MV-4-11 (cell line): ENCODE measurements around the gene ATXN7.

ENCODE experiments used
- DNase-seq: peaks from one replicate; lab custom pipeline; 2025; lab: John Stamatoyannopoulos, UW

Gene ATXN7

DNA sequence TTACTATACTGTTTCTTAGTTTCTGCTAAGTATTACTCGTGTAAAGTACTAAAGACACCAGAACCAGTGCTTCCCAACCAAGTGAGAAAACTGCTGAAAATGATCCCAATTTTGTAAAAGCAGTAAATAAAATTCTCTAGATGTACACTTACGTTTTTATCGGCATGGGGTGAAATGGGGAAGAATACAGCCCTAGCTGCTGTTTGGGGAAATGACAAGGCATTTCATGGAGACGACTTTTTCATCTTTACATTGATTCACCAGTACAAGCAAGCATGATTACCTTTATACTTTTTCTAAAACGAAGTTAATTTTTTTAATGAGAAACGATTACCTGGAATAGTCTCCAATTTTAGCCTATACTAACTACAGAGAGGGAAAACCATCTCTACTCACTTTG lies 158.3 kb downstream of the ATXN7 start:
- DNase-seq = peak; percentile 2

DNA sequence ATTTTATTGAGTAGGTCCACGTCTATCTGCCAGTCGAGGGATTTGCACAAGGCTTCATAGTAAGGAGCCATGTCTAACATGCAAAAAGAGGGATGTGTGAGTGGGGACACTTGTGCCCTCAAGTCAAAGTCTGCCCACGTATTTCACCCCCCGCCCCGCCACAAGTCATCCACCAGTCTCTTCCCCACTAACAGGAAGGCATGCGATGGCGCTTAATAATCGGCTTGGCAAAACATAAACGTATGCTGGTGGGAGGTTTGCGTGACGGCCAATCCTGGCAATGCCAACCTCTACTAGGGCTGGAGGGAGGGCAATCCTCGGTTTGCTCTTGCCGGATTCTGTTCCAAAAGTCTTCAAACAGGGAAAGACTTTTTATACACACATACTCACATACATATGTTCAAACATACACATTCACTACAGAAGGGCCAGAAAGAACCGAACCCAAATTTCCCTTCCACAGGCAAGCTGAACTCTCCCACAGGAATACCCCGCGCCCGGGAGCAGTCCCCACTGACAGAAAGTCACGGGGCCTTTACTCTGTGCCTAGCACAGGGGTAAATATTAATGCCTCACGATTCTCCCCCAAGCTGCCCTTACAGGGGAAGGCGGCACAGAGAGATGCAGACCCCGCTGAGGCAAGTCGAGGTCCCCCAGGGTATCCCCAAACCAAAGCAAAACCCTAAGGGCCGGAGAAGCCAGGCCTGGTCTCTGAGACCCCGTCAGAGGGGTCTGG lies 159.0 kb downstream of the ATXN7 start:
- DNase-seq = no peak

DNA sequence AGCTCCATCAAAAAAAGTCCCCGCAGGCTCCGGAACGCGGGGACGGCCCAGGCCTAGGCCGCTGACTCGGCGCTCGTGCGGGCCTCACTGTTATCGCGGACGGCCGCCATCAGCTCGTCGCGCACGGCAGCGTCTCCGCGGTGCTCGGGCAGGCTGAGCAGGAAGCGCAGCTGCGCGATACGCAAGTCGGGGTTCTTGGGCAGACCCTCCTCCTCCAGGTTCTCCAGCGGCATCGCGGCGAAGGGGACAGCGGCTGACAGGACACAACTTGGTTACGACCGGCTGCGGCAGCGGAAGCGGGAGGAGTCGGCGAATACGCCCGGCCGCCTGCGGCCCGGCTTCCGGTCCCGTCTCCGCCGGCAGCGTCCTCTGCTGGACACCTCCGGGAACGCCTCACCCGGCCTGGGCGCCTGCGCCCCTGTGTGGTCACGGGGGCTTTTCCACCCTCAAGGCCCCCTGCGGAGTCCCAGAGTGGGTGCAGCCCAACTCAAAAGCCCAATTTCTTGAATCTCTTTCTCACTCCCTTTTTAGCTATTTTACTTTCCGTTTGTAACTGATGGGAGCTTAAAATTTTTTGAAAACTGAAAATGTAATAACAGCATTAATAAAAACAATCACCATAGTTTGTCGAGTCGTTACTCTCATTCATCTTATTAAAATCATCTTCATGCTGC lies 159.7 kb downstream of the ATXN7 start, which contains the start of gene PSMD6:
PSMD6 (minus strand) TSS at position 308 of the 674 bp plus-strand sequence; CDS start at position 233, 75 bp downstream.
- peak; percentile 76 for DNase-seq

DNA sequence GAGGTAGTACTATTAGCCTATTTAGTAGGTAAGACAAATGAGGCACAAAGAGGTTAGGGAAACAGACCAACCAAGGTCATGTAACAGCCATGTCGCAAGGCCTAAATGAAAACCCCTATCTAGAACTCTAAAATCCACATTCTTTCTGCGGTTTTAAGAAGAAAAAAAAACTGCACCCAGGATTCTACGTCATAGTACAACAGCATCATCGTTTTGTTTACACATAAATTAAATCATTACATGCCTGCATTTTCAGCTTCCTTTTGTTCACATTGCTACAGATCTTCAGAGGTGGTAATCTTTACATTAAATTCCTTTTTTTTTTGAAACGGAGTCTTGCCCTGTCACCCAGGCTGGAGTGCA lies 160.2 kb downstream of the ATXN7 start:
- peak; percentile 48 for DNase-seq

DNA sequence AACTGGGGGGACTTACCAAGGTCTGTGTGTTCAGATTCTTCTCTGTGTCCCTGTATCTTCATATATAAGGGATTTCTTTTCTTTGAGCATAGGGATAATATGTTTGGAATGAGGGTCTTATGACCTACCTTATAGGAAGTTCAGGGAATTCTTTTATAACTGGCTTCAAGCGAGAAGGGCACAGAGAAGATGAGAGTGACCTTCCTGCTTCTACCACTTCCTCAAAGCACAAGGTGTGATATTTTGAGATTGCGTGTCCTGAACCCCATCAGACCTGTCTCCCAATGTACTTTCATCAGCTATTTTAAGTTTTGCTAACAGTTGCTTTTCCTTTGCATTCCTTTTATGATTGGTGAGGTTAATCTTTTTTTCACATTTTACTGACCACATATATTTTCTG lies 162.7 kb downstream of the ATXN7 start:
- no peak for DNase-seq

DNA sequence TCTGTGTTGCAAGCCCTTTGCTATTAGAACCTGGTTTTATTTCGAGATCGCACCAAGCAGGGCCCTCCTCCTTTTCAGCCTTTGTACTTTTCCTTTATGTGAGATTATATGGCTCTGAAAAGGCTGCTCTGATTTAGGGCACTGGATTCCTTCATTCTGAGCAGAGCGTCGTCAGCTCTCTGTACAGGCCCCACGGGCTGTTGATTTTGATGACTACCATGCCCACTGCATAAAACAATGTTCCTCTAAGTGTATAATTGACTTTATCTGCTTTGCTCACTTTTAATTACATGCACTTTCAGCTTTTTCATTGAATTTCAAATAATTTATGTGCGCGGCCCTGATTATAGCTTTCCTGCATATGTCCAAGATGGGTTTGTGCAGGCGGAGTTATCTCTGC lies 164.0 kb downstream of the ATXN7 start:
- no peak for DNase-seq

DNA sequence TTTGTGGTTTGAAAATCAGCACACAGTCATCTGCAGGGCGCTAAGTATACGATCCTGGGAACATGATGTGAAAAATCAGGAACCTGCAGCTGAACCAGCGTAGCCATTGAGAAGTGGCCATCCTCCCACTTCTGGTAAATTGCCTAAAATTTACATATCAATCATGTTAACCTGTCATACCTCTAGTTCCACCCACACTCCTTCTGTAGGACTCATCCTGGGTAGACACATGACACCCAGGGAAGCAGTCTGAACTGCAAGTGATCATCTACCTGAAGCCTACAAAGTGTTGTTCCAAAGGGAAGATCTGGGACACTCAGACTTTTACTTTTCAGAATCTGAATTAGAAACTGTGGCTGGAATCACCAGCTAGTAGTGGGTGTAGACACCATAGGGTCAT lies 165.1 kb downstream of the ATXN7 start:
- DNase-seq = no peak

DNA sequence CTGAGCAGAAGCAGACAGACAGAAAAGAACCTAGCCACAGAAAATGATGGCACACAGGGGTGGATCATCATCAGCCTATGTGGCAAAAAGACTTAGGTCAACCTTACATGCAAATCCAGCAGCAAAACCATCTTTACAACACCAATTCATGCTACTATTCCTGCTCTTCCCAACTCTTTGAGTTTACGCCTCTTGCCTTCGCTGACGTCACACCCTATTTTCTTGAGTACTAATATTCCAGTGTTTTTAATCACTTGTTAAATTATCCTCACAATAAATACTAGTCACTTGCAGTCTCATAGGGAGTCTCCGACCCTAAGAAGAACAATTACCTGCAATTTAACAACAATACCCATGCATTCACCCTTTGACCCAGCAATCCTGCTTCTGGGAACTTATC lies 165.6 kb downstream of the ATXN7 start:
- DNase-seq = no peak

DNA sequence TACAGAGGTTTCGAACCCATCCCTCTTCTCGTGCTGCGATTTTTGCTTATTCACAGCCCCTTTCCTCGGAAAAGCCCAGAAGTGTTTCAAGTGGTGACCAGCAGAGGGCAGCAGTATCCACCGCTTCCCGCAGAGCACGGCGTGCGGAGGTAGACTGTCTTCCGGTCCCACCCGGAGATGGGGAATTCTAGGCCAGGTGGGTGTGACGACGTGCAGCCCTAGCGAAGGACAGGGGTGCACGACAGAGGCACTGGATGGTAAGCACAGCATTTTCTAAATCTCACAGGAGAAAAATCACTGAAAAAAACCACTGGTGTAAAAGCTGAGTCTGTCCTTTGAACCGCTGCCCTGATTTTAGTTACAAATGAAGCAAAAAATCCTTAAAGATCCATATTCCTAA lies 167.1 kb downstream of the ATXN7 start:
- peak; percentile 14 for DNase-seq

DNA sequence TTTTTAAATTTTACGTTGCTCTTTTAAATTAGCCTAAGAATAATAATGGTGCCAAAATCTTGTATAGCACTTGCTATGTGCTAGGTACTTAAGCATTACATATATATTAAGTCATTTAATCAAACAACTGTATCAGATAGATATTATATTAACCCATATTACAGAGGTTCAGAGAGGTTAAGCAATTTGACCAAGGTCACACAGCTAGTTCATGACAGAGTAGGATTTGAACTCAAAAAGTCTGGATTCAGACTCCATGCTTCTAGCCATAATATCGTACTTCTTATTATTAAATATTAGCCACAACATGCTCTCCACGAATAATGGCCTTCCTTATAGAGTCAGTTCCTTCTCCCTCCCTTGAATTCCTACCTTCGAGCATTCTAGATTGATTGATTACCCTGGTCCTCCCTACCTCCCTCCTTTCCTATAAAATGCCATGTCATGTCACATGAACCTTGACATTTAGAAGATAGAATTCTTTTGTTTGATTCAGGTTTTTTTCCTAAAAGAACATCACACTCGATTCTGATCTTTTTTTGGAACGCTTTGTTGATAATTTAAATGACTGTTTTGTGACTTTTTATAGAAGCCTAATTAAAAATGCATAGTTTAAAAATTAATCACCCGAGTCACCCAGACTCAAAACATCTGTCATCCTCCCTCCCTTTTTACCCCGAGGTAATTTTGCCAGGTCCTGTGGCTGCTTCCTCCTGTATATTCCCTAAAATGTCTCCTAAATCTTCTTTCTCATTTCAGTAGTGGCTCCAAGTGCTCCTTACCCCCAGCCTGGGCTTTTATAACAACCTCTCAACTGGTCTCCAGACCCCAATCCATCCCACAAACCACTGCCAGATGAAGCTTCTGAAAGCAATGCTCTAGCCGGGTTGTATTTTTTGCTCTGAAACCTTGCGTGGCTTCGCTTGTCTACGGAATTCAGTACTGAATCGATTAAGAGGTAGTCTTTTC lies 168.2 kb downstream of the ATXN7 start:
- no peak for DNase-seq

DNA sequence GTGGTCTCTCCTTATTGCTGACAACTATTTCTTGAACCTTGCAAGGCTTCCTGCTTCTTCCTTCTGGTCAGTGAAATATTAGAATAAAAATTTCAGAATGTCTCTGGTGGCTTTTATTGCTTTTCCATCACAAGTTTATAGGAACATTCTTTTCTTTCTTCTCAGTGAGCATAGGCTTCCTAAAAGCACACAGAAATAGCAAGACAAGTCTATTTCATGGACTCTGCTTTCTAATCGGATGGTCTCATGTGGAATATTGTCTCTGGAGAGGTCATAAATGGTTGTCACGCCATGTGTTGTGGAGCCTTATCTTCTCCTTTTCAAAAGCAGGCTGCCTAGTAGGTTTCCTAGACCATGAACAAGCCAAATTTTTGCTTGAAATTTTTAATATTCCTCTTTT lies 169.4 kb downstream of the ATXN7 start:
- no peak for DNase-seq

DNA sequence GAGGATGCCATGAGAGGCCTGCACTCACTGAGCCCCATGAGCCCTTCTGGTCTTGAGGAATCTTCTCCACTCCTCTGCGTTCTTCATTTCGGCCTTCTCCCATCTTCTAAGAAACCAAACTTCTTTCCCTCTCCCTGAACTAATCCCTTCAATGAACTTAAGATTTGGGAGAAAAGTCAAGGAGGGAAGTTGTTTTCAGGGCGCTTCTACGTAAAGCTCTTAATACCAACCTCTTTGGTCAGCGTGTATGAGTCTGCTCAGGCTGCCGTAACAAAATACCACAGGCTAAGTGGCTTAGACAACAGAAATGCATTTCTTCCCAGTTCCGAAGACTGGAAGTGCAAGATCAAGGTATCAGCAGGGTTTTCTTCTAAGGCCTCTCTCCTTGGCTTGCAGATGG lies 173.4 kb downstream of the ATXN7 start:
- DNase-seq = no peak

DNA sequence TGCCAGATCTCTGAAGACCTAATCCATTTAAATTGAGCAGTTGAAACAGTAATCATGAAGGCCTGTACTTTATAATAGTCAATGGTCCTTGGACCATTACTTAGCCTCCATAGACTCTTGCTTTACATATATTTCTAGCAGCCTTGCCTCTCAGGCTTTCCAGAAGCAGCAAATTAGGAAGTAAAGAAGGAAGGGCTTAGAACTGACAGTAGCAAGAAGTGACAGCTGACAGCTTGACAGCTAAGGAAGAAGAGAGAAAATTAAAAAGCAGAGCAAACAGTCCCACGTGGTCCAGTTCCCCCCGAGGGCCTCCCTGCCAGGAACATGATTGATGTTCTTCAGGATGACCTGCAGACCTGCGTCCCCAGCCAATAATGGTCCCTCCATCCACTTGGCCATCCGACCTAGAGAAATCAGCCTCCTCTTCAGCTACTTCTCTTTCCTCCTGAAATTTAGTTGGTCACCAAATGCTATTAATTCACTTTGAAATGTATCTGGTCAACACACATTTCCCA lies 174.6 kb downstream of the ATXN7 start:
- DNase-seq = no peak

DNA sequence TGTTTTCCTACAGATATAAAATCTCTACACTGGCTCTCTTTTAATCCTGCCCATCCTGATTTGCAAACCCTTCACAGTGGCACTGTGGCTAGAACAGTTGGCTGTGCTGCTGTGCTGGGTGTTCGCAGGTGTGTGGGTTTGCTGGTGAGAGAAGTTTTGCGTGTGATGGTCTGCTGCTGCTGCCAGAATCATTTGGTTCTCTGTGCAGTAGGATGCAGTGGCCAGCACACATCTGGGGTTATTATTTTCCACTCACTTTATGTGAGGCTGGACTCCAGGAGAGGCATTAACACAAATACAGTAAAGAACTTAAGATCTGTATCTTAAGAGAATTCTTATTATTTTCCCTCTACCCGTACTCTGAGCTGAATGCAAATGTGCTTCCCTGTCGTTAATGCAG lies 175.7 kb downstream of the ATXN7 start:
- DNase-seq = no peak

DNA sequence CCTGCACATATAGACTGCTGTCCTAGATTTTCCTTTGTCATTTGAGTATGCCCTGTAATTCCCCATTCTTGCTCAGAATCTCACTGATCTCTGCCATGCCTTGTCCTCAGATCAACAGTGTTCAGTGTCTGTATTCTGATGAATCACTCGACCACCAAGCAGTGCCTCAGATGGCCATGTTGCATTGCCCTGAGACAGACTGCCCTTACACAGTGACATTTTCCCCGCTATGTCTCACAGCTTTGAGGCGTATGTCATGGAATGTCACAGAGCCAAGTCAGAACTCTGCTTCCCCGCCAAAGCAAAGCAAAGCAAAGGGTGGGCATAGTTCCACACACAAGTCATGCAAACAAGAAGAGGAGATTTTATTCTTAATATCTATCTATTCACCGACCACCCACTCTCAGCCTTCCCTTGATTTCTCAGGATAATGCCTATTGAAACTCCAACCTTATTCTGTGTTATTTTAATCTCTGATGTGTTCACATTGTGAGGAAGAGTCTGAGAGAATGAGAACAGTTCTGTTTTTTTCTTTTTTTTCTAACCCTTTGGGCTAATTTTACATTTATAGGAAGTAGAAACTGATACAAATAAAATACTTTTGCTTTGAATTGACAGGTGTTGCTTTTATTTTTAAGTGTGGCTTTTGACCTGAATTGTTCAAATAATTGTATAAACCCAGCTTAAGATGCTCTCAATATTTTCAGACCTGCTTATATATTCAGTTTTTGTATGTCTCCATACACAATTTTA lies 176.5 kb downstream of the ATXN7 start:
- no peak for DNase-seq

DNA sequence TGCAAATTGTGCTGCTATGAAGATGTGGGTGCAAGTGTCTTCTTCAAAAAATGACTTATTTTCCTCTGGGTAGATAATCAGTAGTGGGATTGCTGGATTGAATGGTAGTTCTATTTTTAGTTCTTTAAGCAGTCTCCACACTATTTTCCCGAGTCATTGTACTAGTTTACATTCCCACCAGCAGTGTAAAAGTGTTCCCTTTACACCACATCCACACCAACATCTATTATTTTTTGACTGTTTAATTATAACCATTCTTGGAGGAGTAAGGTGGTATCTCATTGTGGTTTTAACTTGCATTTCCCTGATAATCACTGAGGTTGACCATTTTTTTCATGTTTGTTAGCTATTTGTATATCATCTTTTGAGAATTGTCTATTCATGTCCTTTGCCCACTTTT lies 179.3 kb downstream of the ATXN7 start:
- DNase-seq = no peak

DNA sequence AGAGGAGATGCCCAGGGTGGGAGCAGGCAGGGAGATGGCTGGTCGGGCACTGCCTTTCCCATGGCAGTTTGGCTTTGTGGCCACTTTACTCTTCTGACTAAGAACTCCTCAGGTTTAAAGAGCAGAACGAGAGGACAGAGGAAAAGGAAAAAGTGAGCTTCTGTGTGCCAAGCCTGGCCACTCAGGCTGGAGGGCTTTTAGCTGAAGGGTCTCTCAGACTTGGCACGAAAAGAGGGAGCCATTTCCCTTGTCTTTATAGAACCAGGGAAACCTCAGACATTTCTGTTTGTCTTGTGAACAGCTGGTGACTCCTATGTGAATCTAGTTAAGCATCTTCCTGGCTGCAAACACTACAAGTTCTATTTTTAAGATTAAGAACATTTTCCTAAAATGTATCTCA lies 182.9 kb downstream of the ATXN7 start:
- no peak for DNase-seq

DNA sequence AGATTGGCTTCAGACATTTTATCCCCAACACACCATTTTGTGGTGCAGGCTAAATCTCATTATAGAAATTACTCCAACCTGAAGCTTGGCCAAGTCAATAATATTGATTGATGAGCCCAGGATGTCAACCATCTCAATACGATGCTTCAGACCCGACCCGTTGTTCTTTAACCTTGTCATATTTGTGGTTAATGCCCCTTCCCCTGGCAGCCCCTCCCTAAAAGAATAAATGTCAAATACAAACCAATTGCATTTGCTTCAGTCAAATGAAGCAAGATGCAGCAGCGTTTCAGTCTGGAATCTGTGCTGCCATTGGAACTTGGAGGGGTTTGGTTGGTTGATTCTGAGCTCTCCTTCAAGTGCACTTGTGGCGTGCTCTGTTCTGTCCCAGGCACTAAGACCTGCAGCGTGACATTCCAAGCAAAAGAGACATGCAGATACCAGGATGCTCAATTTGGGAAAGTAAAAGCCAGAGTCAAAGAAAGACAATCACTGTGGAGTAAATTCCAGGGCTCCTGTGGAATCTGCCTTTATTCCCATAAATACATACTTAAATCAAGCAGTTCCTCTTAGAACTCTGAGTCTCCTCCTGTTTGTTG lies 183.4 kb downstream of the ATXN7 start:
- DNase-seq = no peak

DNA sequence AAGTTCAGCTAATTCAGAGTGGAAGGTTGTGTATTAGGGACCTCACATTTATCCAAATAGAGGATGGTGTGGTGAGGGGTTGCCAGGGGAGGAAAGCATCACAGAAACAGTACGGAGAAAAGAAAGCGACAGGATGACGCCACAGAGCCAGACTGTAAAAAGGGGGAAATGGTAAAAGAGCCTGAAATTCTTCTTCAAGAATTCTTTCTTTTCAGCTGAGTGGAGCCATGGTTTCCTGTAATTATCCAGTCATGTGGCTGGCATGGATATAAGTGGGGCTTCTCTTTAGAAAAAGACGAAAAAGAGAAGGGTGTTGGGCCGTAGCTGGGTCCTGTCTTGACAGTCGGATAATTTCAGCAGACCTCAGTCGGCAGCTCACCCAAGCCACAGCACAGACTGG lies 184.1 kb downstream of the ATXN7 start:
- DNase-seq = no peak

DNA sequence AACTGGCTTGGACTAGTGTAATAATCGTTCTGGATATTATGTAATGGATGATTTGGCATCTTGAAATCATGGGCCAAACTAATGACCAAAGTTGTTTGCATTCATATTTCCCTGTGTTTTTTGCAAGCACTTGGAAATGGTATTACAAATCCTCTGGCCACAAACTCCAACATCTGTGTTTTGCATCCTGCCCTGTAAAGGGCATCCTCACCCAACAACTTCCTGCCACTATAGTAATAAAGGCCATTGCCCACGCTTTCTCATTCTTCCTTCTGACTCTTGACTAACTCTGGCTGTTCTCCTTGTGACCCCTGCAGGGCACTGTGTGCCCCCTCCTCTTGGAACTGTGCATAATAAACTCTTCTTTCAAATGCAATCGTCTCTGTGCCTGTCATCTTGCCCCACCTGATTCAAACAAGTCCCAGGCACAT lies 185.0 kb downstream of the ATXN7 start:
- DNase-seq = no peak

DNA sequence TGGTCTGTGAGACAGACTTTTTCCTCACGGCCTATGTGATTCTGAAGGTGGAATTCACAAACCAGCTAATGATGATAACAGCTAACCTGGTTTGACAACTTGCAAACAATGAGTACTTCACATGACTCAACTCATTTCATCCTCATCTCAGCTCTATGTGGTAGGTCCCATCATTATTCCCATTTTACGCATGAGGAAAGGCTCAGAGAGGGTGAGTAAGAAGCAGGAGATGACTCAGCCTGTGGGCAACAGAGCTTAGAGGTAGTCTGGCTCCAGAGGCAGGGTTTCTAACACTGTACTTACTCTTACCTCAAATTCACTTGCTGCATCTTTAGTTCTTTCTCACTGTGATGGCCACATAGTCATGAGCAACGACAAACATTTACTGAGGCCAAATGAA lies 185.5 kb downstream of the ATXN7 start:
- DNase-seq = no peak
